OCI-LY3 (cell line): ENCODE data around the gene CFAP74.

Experiments
- EZH2phosphoT487 ChIP-seq: fragments of 200-600 bp; shearing (Covaris generic); IDR thresholded peaks from 2 replicates; pipeline ENCODE4 v1.6.1; 2018; ENCODE audit warnings: antibody characterized with exemption, mixed run types, low read depth
- TF ChIP-seq, protein P1 (sequence below): fragments of 200-600, 300-600 bp; sonication (generic); IDR thresholded peaks from 2 replicates; pipeline ENCODE4 v1.5.1; 2014; ENCODE audit warnings: antibody characterized with exemption, low read length, low read depth

DNA sequence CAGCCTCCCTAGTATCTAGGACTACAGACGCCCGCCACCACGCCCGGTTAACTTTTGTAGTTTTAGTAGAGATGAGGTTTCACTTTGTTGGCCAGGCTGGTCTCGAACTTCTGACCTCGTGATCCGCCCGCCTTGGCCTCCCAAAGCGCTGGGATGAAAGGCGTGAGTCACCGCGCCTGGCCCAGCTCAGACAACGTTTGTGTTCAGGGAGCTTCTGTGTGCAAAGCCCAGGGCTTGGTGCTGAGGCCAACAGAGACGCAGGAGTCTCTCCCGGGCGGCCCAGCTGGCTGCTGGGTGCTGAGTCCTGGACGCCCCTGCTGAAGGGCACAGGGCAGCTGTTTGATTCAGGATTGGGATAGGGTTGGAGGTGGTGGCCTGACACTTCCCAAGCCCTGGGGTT, 49.6 kb upstream of the CFAP74 start:
- TF ChIP-seq, protein P1, sequence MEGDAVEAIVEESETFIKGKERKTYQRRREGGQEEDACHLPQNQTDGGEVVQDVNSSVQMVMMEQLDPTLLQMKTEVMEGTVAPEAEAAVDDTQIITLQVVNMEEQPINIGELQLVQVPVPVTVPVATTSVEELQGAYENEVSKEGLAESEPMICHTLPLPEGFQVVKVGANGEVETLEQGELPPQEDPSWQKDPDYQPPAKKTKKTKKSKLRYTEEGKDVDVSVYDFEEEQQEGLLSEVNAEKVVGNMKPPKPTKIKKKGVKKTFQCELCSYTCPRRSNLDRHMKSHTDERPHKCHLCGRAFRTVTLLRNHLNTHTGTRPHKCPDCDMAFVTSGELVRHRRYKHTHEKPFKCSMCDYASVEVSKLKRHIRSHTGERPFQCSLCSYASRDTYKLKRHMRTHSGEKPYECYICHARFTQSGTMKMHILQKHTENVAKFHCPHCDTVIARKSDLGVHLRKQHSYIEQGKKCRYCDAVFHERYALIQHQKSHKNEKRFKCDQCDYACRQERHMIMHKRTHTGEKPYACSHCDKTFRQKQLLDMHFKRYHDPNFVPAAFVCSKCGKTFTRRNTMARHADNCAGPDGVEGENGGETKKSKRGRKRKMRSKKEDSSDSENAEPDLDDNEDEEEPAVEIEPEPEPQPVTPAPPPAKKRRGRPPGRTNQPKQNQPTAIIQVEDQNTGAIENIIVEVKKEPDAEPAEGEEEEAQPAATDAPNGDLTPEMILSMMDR = no peak
- no peak for TF ChIP-seq EZH2phosphoT487
